Urothelium cell line (cell line): ENCODE data around the gene RIN1.

Source experiments
- DNase-seq: peaks from one replicate; pipeline ENCODE4 v3.0.0; 2011; ENCODE audit warnings: low spot score, mixed read lengths
- FAIRE-seq: peaks from 2 replicates; lab custom pipeline; 2011; peaks lifted over from hg19 to GRCh38; lab: Jason Lieb, UNC

RIN1 gene

DNA sequence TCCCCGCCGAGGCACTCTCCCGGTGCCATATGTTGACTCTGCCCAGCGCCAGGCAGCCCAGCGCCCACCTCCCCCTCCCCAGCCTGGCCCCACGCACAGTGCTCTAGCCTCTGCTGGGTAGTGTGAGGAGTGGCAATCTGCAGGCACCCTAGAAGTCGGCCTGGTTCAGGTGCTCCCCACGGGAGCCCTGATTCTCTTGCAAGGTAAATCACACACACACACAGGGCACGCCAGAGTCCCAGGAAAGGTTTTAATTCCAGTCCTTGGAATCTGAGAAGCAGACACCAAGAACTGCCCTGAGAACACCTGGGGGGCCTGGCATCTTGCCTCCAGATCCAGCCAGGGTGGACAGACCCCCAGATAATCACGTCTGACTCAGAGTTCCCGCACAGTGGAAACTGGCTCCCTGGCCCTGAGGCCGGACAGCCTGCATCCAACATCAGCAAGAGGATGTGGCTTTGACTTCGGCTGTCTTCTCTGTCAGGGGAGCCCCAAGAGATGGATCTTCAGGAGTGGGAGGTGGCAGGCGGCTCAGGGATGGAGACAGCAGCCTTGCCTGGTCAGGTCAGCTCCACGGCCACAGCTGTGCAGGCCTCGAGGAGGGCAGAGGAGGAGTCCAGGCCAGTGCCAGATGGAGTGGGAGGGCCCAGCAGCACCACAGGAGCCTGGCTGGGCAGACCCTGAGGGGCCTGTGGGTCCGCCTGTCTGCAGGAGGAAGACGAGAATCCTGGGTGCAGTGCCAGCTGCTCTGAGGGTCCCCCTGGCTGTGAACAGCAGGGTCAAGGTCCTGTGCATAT is 1.1 kb upstream of the RIN1 start:
- FAIRE-seq (peak; percentile 76), DNase-seq (no peak)

DNA sequence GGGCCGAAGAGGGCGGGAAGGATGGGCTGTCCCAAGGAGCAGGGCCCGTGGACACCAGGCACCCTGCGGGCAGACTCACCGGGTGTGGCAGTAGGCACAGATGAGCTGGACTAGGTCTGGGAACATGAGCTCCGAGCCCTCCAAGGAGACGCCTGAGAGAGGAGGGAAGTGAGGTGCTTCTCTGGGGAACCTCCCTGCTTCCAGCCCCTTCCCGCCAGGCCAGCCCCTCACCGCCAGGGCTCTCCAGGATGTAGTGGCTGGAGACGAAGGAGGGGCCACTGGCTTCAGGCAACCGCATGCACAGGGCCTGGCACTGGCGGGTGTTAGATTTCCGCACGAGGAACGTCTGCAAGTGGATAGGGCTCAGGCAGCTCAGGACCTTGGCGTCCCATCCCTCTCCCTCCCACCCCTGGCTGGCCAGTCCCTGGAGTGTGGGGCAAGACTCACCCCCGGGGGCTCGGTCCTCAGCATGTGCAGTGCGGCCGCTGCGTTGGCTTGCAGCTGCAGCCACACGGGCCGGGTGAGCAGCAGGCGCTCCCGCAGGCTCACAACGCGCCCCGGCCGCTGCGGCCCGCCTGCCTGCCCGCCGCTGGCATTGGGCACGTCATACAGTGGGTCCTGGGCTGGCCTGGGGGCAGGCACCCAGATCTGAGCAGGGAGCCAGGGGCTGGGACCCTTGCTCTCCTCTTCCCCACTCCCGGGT is 552 bp downstream of the RIN1 start:
- FAIRE-seq (peak; percentile 52), DNase-seq (peak; percentile 55)

DNA sequence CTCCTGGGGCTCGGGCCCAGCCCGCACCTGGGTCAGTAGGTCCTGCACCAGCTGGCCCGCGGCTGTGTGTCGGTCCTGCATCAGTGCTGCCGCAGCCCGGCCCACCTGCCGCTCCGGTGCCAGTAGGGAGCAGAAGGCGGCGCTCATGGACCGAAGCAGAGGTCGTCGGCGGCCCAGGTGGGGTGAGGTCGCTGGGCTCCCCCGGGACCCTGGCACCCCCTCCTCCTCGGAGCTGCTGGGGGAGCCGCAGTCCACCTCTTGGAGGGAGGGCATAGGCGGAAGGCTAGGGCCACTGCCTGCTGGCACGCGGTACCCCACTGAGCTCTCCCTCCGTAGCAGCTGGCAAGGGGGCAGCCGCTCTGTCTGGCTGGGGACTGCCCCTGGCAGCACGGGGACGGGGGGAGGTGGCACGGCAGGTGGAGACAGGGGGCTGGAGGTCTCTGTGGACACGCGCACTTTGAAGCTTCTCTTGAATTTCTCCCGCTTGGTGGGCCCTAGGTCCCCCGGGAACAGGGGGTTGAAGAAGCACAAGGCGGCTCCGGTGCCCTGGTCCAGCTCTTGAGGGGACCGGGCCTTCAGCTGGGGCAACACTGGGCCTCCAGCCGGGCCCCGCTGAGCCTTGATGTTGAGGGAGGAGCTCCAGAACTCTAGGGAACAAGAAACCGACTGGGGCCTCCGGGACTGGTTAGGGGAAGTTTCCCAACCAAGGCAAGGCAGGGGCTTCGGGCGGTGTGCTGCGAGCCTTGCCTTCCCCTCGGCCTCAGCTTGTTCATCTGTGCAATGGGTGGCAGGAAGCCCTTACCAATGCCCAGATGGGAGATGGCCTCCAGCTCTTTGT is 1.4 kb downstream of the RIN1 start:
- FAIRE-seq = no peak

DNA sequence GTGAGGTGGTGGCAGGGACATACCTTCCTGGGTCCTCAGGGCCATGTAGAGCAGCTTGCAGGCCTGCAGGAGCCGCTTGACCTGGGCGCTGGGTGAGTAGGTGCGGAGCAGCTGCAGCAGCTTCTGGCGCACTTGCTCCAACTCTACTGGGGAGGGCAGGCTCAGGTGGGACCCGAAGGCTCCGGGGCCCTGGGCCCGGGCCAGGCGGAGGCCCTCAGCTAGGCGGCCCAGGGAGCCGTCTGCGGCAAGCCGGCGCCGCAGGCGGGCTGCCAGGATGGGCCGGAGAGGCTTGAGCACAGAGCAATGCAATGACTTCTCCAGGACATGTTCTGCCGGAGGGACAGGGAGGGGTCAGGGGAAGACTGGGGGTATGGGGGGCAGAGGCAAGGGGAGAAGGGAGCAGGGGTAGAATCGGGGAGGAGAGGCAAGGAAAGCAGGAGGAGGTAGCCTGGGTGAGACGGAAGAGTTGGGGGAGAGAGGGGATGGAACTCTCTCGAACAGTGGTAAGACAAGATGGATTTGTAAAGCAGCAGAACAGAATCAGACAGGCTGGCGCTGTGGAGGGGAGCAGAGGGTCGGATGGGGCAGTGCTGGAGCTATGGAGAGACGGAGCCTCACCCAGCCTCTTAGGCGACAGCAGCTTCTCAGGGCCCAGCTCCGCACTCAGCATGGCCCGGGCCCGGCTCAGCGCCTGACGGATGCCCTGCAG is 2.2 kb downstream of the RIN1 start:
- DNase-seq (no peak), FAIRE-seq (no peak)

More for the DNA sequence above, 1.4 kb downstream of the RIN1 start:
- DNase-seq = no peak

DNA sequence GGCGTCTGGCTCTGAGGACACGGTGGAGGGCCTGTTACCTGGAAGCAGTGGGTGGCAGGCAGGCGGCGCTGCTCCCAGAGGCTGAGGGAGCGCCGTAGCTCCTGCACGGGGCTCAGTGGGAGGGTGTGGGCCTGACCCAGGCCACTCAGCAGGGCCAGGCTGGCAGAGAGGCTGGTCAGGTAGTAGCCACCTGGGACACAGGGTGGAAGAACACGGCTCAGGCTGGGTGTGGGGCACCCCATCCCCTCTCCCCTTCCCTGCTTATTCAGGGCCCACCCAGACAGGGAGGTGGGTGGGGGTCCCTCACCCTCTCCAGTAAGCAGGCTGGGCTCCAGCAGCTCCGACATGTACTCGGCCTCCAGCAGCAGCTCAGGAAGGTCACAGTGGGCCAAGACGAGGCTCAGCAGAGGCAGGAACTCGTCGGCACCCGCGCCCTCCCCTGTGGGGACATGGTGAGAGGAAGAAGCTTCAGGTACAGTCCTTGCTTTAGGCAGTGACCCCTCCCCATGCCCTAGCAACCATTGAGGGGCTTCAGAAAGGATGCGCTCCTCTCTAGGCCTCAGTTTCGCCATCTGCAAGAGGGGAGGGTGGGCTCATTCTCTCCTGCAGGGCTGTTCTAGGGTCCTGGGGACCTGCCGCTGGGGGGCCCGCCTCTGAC is 2.9 kb downstream of the RIN1 start:
- no peak for DNase-seq
- no peak for FAIRE-seq

DNA sequence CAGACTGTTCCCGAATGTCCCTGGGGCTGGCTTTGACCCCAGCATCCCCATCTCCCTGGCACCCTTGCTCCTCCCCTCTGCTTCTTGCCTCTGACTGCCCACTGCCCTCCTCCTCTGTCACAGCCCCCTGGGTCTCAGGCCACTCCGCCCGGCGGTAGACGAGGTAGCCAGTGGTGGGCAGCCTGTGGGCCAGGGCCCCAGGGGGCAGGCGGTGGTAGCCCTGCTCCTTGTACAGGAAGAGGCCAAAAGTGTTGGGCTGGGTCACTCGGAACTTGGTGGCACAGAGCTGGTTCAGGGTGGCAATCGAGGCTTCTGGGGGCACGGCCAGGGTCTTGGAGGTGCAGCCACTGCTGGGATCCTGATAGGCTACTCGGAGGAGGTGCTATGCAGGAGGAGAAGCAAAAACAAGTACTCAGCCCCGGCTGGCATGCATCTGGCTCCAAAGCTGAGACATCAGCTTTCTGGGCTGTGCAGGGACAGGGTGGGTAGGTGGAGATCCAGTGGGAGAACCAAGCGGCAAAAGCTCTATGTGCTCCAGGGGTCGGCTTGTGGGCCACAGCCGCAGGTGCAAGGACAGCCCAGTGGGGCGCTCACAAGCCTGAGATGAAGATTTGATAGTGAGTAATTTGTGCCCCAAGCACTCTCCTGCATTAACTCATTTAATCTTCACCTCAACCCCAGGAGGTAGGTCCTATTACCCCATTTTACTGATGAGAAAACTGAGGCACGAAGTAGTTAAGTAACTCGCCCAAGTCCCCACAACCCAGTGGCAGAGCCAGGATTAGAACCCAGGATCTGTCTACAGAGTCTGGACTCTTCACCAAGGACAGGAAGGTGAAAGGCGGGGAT is 3.6 kb downstream of the RIN1 start:
- DNase-seq = no peak
- no peak for FAIRE-seq

DNA sequence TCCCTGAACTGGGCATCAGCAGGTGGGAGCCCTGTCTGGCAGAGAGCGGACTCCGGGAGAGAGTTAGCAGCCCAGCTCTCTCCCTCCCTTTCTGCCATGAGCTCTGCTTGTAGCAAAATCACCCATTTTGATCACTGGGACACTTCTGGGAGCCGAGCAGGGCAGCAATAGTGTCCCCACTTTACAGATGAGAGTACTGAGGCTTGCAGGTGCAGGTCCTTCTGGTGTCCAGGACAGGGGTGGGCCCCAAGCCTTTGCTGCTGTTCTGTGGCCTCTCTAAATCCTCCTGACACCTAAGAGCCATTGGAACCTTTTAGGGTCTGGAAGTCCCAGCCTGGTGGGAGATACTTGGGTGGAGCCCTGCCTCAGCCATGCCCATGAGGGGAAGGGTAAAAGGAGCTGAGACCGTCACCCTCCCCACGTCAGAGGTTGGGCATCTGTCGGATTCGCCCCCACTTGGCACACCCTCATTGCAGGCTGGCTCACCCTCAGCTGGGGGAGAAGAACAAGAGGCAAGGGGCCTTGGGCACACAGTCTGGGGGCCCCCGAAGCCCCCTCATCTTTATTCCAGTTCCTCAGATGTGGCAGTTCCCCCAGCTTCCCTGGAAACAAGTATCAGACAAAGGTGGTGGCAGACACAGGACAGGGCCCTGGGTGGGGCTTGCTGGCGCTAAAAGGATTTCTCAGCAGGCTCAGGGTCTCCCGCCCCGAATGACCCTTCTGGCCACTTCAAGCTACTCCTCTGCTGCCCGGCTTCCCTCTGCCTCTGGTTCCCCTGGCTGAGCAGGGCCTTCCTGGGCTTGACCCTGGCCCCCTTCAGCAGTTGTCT is 4.5 kb downstream of the RIN1 start:
- DNase-seq (no peak), FAIRE-seq (no peak)

DNA sequence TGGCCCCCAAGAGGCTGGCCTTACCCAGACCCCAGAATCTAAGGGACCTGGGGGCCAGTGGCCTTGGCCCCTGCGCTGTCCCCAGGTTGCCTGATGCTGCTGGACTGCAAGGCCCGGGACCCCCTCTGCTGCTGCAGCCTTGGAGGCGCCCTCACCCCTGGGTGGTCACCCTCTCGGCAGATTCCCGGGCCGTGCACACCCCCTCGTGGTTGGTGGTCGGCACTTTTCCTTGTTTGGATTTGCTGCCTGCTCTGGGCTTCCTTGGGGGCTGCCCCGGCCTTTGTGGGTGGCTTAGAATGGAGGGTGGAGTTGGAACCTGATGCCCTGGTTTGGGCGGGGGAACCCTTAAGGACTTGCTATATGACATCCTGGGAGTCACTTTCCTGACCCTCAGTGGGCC is 5.3 kb downstream of the RIN1 start:
- FAIRE-seq (no peak), DNase-seq (no peak)

DNA sequence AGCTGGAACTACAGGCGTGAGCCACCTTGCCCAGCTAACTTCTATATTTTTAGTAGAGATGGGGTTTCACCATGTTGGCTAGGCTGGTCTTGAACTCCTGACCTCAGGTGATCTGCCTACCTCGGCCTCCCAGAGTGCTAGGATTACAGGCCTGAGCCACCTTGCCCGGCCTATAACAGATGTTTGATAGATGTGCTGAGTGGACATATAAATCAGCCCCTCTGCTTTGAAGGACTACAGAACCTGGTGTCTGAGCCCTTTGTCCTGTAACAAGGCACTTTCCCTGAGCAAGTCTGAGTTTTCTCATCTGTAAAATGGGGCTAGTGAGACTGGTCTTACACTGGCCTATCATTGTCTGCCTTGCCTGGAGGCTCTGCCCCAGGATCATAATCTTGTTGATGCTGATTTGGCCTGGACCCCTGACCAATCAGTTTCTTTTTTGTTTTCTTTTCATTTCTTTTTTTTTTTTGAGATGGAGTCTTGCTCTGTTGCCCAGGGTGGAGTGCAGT is 7.0 kb downstream of the RIN1 start:
- no peak for FAIRE-seq
- DNase-seq = no peak

DNA sequence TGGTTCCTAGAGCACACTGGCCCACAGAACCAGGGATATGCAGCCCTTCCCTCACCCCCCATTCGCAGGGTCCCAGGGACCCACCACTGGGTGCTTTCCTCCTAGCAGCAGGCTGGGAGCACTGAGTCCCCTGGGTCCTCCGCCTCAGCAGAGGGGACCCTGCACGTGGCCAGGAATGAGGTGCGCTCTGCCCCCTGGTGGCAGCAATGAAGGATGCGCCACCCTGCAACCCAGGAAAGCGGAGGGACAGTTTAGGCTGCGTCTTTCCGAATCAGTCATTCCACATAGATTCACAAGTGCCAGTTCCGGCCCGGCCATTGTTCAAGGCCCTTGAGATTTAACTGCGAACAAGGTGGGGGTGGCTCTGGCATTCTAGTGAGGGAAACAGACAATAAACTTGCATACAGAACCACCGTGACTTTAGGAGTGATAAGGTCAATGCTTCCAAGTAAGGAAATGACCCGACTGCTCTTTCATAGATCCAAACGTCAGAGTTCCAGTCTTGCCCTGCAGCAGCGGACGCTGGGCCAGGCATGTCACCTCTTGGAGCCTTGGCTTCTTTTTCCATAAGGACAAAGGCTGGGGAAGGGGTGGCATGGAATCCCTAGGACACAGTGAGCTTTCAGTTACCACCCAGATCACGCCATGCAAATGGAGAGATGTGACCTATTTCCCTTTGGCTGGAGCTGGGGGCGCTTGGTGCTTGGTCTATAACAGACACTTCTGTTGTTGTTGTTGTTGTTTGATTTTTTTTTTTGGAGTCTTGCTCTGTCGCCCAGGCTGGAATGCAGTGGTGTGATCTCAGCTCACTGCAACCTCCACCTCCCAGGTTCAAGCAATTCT is 7.7 kb downstream of the RIN1 start:
- FAIRE-seq (no peak), DNase-seq (peak; percentile 81)

DNA sequence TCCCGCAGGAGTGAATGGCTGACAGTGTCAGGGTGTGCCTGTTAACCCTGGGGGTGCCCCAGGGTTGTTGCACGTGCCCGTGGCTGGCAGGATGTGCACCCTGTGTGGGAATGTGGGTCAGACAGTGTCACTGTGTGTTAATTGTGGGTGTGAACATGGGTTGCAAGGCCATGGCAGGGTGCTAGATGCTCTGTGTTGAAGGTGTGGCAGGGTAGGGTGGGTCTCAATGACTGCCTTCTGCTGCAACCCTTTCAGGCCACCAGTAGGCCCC is 8.3 kb downstream of the RIN1 start:
- no peak for DNase-seq
- FAIRE-seq = peak; percentile 96

DNA sequence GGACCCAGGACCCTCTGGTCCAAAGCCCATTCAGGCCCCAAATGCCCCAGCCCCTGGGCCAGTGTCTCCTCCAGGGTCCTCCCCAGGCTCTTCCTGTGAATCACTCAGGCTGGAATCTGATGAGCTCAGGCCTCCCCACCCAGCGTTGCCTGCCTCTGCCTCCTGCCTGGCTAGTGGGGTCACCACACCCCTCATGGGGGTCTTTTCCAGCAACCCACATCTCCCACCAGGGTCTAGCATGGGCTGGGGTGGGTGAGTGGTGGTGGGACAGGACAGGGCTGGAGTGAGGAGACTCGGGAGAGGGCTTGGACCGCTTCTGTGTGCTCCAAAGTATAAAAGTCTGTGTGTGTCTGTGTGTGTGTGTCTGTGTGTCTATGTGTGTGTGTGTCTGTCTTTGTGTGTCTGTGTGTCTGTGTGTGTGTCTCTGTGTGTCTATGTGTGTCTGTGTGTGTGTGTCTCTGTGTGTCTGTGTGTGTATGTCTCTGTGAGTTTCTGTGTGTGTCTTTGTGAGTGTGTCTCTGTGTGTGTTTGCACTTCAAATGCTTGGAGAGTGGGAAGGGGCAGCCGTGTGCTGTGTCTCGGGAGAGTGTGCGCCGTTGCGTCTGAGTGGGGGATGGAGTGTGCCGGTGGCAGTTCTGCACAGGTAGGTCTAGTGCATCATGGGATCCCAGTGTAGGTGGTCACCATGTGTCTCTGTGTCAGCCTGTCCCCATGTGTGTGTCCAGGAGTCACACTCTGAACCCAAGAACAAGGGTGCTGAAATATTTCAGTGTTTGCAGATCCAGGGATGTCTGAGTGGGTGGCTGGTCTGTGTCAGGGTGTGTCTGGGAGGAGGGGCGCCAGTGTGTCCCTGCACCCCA is 8.8 kb downstream of the RIN1 start:
- peak; percentile 88 for FAIRE-seq
- peak; percentile 61 for DNase-seq

DNA sequence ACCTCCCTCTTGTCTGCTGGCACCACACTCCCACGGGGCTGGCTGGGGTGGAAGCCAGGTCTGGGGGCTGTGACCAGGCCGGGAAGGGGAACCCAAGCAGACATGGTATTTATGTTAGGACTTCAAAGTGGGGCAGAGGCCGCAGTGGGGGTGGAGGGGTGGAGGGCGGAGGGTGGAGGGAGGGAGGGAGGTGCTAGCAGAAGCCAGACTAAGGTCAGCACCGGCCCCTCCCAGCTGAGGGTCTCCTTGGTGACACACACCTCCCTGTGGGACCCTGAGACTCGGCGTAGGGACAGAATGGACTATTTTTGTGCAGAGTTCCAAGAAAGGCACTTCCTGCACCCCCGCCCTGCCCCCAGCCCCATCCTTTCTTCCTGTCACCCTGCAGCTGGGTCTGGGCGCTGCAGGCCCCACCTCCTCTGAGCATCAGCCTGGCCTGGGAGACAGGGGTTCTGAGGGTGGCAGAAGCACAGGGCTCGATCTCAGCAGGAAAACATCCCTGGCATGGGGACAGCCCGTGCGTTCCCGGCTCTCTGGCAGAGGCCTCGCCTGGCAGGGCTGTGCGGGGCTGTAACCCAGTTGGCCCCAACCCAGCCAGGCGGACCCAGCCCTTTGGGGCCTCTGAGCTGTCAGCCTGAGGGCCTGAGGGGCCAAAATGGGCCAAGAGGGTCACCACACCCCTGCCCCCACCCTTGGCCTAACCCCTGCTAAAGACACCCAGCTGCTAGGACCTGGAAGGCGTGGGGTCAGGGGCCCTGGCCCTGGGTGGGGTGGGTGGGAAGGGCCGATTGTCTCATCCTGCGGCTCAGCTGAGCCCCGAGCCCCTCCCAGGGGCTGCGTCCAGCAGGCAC is 9.7 kb downstream of the RIN1 start:
- FAIRE-seq (peak; percentile 40), DNase-seq (peak; percentile 74)

DNA sequence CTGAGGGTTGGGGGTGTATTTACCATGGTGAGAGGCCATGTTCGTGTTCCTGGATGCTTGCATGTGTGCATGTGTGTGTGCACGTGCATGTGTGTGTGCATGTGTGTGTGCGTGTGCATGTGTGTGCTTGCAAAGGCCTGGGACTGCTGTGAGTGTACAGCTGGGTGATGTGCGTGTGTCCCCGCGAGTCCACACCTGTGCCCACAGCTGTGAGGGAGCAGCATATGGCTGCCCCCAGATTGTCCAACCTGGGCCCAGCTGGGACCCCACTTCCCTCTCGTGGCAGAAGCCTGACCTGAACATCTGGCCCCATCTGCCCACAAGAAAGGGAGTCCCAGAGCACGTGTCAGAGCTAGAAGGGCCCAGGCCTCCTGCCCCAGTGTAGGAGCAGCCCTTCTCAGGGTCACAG is 11.0 kb downstream of the RIN1 start:
- FAIRE-seq (no peak), DNase-seq (no peak)

DNA sequence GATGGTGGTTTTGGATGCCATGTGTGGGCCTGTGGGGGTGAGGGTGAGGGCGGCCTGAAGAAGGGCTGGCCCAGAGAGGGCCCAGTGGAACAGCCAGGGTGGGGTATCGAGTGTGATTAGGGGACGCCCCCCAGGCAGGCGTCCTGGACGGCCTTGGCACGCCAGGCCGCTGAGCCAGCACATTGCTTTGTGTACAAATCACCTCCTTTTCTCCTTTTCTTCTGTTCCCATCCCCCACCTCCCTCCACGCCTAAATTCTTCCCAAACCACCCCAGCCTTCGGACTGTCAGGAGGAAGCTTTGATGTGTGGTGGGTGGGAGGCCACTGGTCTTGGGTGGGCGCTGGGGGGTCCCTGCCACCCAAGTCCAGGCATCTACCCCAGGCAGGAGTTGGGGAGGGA is 11.6 kb downstream of the RIN1 start:
- FAIRE-seq (peak; percentile 81), DNase-seq (peak; percentile 37)

DNA sequence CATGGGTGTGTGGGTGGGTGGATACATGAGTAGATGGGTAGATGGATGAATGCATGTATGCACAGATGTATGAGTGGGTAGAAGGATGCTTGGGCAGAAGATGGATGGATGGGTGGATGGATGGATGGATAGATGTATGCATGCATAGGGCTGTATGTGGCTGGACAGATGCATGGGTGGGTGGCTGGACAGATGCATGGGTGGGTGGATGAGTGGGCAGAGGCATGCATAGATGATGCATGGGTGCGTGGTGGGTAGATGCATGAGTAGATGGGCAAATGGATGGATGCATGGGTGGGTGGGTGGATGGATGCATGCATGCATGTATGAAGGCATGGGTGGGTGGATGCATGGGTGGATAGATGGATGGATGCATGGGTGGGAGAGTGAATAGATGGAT is 12.6 kb downstream of the RIN1 start:
- DNase-seq = no peak
- peak; percentile 81 for FAIRE-seq
